GM19438 (cell line): ENCODE measurements around the gene PLA2G2D.

Experiments
- ATAC-seq: cut with Tn5 transposase; IDR thresholded peaks from one replicate; pipeline ENCODE4 v1.9.1; 2021; ENCODE audit warnings: low read depth; ENCODE audit not compliant: unreplicated experiment

PLA2G2D gene

GRCh38 chr1:20117236-20117635 lies 2.1 kb downstream of the PLA2G2D start:
- no peak for ATAC-seq

- ATAC-seq: no peak
Observed at GRCh38 chr1:20115916-20116315, 3.4 kb downstream of the PLA2G2D start.

DNA sequence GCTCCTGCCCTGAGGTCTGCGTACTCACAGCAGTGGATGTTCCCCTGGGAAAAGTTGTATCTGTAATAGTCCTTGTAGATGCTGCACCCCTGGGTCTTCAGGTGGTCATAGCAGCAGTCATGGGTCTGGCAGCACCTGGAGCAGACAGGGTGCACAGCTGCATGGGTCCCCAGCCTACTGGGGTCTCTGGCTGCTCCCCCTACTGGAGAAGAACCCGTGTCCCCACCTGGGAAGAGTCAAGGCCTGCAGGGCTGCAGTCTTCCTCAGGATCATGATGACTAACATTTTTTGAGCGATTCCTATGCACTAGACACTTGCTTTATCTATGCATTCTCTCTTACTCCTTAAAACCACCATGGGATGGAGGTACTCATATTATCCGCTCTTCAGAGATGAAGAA lies 3.9 kb downstream of the PLA2G2D start:
- no peak for ATAC-seq

- no peak for ATAC-seq
Observed at GRCh38 chr1:20114021-20114648, 5.2 kb downstream of the PLA2G2D start.

DNA sequence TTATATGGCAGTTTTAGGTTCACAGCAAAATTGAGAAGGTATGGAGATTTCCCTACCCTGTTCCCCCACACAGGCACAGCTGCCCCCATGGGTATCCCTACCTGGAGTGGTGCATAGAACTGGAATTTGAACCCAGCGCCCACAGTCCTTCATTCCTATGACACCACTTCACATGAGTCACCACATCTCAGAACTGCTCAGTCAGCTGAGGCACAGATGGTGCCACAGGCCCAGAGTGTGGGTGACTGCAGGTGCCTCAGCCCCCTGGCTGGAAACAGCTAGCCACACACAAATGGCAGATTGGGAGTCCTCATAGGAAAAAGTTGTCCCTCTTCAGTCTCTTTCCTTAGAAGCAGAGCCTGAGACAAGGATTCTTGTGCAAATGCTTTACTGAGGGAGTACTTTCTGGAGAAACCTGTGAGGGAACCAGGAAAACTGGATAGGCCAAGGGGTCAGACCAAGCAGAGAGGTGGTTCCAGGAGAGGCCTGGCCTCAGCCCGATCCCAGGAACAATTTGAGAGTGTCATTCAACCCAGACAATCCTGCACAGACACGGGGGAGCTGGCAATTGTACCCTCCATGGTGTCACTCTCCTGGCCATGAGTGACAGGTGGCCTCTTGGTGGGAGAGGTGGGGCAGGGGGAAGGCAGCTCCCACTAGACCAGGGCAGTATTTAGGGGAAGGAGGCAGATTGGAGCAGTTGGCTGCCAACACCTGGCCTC lies 6.9 kb downstream of the PLA2G2D start:
- ATAC-seq: no peak

DNA sequence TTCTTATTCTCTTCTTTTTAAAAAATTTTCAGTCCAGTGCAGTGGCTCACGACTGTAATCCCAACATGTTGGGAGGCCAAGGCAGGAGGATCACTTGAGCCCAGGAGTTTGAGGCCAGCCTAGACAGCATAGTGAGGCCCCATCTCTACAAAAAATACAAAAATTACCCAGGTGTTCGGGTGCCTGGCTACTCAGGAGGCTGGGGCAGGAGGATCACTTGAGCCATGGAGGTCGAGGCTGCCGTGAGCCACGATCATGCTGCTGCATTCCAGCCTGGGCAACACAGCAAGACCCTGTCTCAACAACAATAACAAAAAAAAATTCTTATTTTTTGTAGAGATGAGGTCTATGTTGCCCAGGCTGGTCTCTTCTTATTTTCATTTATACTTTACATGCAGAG lies 7.9 kb downstream of the PLA2G2D start:
- ATAC-seq: no peak

GRCh38 chr1:20110679-20111078 lies 8.7 kb downstream of the PLA2G2D start:
- no peak for ATAC-seq

DNA sequence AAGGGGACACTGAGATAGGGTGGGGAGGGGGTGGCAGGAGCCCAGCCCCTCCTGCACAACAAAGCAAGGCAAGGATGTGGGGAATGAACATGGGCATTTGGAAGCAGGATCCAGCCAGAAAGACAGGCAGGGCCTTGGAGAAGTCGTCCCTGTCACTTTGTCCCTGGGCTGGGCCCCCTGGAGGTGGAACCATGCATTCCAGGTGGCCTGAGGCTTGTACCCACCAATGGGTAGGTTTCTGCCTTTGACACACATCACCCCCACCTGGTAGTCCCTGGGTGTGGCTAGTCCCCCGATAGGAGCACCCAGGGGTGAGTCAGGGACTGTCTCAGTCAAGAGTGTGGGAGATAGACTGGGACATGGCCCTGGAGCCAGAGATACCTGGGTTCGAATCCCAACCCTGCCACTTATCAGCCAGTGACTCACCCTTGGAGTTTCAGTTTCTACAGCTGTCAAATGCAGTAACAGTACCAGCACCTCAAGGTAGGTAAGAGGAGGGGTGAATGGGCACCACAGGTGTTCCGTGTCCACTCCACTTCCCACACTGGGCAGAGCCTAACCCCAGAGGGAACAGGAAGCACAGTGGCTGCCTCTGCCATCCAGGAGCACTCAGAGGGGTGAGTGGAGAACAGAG lies 10.0 kb downstream of the PLA2G2D start:
- ATAC-seq: no peak

- ATAC-seq: no peak
Observed at GRCh38 chr1:20108366-20109123, 10.8 kb downstream of the PLA2G2D start.

GRCh38 chr1:20107796-20108195 lies 11.5 kb downstream of the PLA2G2D start:
- ATAC-seq: no peak

DNA sequence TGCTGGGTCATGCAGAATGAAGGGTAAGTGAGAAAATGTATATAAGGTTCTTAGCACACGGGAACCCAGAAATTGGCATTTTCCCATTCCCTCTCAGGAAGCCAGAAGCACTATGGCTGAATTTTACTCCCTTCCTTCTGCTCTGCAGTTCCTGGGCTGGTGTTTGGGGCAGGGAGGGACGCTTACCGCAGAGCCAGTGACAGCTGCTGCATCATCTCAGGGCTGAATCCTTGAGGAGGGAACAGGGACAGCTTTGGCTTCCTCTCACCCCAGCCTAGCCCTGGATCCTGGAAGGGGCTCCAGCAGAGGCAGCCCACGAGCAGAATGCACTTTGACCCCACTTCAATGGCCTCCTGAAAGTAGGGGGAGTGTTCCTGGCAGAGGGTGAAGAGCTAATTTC lies 12.0 kb downstream of the PLA2G2D start:
- ATAC-seq: no peak

GRCh38 chr1:20105856-20106255 lies 13.5 kb downstream of the PLA2G2D start:
- ATAC-seq: no peak

DNA sequence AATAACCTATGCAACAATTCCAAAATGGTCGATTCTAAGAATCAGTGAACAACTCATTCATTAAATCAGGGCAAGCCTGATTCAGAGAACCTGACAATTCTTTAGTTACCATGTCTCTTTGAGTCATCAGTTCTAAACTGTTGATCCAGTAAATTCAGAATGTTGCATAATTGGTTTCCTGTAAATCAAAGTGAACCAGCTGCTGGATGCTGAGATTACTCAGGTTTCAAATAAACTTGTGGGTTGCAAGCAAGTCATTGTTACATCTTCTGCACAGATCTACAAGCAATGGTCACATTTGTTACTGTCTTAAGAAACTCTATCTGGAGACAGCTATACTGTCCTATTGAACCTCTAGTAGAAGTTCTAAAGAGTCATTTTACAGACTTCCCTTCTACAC lies 16.5 kb downstream of the PLA2G2D start:
- ATAC-seq: no peak

- no peak for ATAC-seq
Observed at GRCh38 chr1:20100632-20101355, 18.5 kb downstream of the PLA2G2D start.

DNA sequence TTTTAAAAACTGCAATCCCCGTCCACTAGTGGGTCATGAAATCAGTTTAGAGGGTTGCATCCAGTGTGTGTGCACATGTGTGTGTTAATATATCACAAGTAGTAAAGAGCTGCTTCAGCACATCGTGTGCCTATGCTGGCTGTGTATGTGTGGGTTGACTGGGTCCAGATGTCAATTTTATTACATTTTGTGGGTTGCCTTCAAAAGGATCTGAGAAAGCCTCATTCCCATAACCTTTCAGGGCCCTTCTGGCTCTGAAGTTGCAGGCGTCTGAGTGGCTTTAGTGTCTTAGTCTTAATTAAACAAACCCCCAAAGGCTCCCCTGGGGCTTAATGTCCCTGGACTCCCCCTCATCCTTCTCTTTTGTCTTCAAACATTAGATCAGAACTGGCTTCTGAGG lies 19.8 kb downstream of the PLA2G2D start:
- no peak for ATAC-seq

- no peak for ATAC-seq
Observed at GRCh38 chr1:20096840-20097447, 22.4 kb downstream of the PLA2G2D start.

DNA sequence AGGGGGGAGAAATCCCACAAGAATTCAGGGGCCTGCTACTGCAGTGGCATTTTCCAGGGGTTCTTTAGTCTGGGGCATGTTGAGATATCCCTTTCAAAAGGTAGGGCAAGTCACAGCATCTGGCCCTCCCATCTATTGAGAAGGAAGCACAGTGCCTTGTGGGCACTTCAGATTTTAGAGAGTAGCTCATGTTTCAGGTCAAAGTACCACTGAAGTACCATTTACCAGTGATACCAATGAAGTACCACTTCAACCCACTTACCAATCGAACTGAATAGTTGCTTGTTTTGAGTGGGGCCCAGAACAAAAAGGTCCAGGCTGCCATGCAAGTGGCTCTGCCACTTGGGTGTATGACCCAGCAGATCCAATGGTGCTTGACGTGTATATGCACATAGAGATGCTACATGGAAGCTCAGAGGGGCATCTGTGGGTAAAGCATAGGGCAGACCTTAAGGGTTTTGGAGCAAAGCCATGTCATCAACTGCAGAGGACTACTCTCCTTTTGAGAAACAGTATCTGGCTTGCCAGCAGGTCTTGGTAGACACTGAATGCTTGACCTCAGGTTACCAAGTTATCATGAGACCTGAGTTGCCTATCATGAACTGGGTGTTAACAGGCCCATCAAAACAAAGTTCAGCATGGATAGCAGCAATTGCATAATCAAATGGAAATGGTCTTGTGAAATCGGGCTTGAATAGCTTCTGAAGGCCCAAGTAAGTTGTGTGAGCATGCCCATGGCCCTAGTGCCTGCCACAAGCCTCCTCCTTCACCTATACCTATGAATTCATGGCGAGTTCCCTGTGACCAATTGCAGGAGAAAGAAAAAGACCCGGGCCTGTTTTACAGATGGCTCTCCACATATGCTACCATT lies 23.5 kb downstream of the PLA2G2D start:
- no peak for ATAC-seq

DNA sequence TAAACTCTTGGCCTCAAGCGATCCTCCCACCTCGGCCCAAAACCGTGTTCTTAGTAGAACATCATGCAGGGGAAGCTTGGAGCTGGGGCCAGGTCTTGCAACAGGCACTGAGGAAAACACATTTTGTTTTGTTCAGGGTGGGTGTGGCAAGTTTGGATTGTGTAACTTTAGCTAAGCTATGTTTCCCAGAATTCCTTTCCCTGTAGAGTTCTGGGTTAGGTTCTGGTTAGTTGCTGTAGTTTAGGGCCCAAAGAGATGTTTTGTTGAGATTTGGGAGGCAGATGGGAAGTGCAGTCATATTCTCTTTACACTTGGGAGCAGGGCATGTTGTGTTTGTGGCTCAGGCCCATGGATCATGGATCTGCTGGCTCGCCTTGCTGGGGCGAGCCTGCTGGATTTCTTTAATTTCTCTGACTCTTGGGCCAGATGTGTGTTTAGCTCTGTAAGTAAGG lies 25.4 kb downstream of the PLA2G2D start:
- no peak for ATAC-seq

- ATAC-seq: no peak
Observed at GRCh38 chr1:20093303-20093702, 26.0 kb downstream of the PLA2G2D start.
